Activated CD4-positive, alpha-beta memory T cell treated with anti-CD3 and anti-CD28 coated beads, Interleukin-2, amount 10 ng/mL, durations not matched to agents 7 days and 5 days (primary cell): Measurements from ENCODE around the gene MAD2L1BP. TPM values are rescaled to one million over a fixed set of nuclear protein-coding genes. Genes with fewer than 3 reads are reported as not detected.
"Not testable (repeated sequence)": the region's sequence is repeated elsewhere in the genome, so short reads cannot be mapped to it uniquely, and the experiment has no call there.

ENCODE experiments used
- CTCF ChIA-PET: fragments of 350-600 bp; sonication (Branson Sonifier 250); formaldehyde crosslinking; loops from one replicate; lab custom pipeline; 2021; ENCODE audit warnings: antibody characterized with exemption, inconsistent platforms; lab: Charles Lee
- POLR2A ChIA-PET: fragments of 350-600 bp; sonication (Branson Sonifier 250); formaldehyde crosslinking; loops from one replicate; lab custom pipeline; 2021; ENCODE audit warnings: antibody characterized with exemption; lab: Charles Lee
- DNase-seq: peaks from one replicate; pipeline ENCODE4 v3.0.0-alpha.2; 2020
- H3K27ac Mint-ChIP-seq: one replicate; pipeline ENCODE4 v1.8.0; 2021; ENCODE audit warnings: mild to moderate bottlenecking, mixed read lengths
- H3K27me3 Mint-ChIP-seq: one replicate; pipeline ENCODE4 v1.8.0; 2021; ENCODE audit warnings: mixed read lengths
- H3K36me3 Mint-ChIP-seq: one replicate; pipeline ENCODE4 v1.8.0; 2021; ENCODE audit warnings: low read depth, mixed read lengths
- H3K4me1 Mint-ChIP-seq: one replicate; pipeline ENCODE4 v1.8.0; 2021; ENCODE audit warnings: mixed read lengths
- H3K4me3 Mint-ChIP-seq: one replicate; pipeline ENCODE4 v1.8.0; 2021; ENCODE audit warnings: mild to moderate bottlenecking, mixed read lengths
- H3K9me3 Mint-ChIP-seq: one replicate; pipeline ENCODE4 v1.8.0; 2021; ENCODE audit warnings: mixed read lengths
- total RNA-seq, 2 experiments: library from RNA; stranded (reverse); gene quantifications; one replicate each; pipeline ENCODE4 v1.2.3, GENCODE V29; 2021

Gene MAD2L1BP
- total RNA-seq, 2 experiments from 2014 or later: 40.4 to 41.8 TPM

- Mint-ChIP-seq H3K27me3 (peaks cover 2% of the 10 kb centered on the region), H3K27ac (no peak overlapping the region), H3K4me1 (peaks cover 9% of the 10 kb centered on the region), H3K4me3 (no peak overlapping the region), H3K9me3 (no peaks in the 10 kb centered on the region), H3K36me3 (peaks cover 5% of the 10 kb centered on the region)
- ChIA-PET POLR2A (interaction anchor here (2.1 kb wide), 1 partner anchor 18 kb away, joined by 7 read pairs; the partner anchor contains the start of gene GTPBP2), CTCF (interaction anchor here (1.7 kb wide), 1 partner anchor 122 kb away, joined by 3 read pairs; the partner anchor contains the start of gene VEGFA)
- no peak for DNase-seq
These were observed 12.0 kb downstream of the MAD2L1BP start for GRCh38 chr6:43647613-43648012.

GRCh38 chr6:43648248-43648647 lies 12.6 kb downstream of the MAD2L1BP start:
- POLR2A ChIA-PET: interaction anchor here (2.1 kb wide), 1 partner anchor 18 kb away, joined by 7 read pairs; the partner anchor contains the start of gene GTPBP2
- H3K36me3 Mint-ChIP-seq: no peaks in the 10 kb centered on the region
- H3K4me1 Mint-ChIP-seq: peaks cover 9% of the 10 kb centered on the region
- H3K4me3 Mint-ChIP-seq: no peak overlapping the region
- no peak overlapping the region for H3K27ac Mint-ChIP-seq
- DNase-seq: no peak
- no peaks in the 10 kb centered on the region for H3K9me3 Mint-ChIP-seq
- CTCF ChIA-PET: interaction anchor here (1.7 kb wide), 1 partner anchor 122 kb away, joined by 3 read pairs; the partner anchor contains the start of gene VEGFA
- H3K27me3 Mint-ChIP-seq: peaks cover 2% of the 10 kb centered on the region

- H3K27me3 Mint-ChIP-seq, H3K27ac Mint-ChIP-seq, CTCF ChIA-PET, H3K36me3 Mint-ChIP-seq, H3K4me3 Mint-ChIP-seq, POLR2A ChIA-PET, H3K4me1 Mint-ChIP-seq, H3K9me3 Mint-ChIP-seq, DNase-seq: not testable (repeated sequence)
These were observed 17.2 kb downstream of the MAD2L1BP start for GRCh38 chr6:43652822-43653221.

DNA sequence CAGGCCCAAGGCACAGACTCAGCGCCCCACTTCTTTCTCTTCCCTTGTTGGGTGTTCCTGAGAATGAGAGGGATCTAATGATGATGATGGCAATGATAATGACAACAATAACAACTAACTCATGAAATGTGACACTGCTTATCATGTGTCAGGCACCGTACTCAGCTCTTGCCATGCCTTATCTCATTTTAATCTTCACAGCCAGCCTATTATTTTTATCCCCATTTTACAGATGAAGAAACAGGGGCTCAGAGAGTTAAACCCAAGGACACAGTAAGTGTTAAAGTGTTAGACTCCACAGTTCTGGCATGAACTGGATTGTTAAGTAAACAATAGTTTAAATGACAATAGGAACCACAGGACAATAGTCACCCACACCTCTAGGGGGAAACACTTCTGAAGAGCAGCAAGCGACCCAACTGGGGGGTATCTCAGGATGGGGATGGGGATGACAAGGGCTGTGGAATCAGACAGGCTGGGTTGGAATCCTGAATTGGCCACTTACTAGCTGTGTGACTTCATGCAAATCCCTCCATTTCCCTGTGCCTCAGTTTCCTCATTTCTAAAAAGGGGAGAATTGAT lies 21.7 kb downstream of the MAD2L1BP start:
- no peaks in the 10 kb centered on the region for H3K36me3 Mint-ChIP-seq
- H3K9me3 Mint-ChIP-seq: peaks cover 4% of the 10 kb centered on the region
- CTCF ChIA-PET: no interaction called here
- H3K4me3 Mint-ChIP-seq: no peak overlapping the region
- DNase-seq: no peak
- H3K4me1 Mint-ChIP-seq: peaks cover 7% of the 10 kb centered on the region
- no peak overlapping the region for H3K27ac Mint-ChIP-seq
- peaks cover 9% of the 10 kb centered on the region for H3K27me3 Mint-ChIP-seq
- POLR2A ChIA-PET: interaction anchor here (1.6 to 1.7 kb wide), 2 partner anchors 14 to 28 kb away, joined by 3 to 4 read pairs; partner anchors contain the start of gene GTPBP2

GRCh38 chr6:43658161-43658560 lies 22.5 kb downstream of the MAD2L1BP start:
- peaks cover 9% of the 10 kb centered on the region for H3K27me3 Mint-ChIP-seq
- H3K36me3 Mint-ChIP-seq: no peaks in the 10 kb centered on the region
- no peak overlapping the region for H3K4me3 Mint-ChIP-seq
- ChIA-PET CTCF (no interaction called here), POLR2A (no interaction called here)
- peaks cover 13% of the 10 kb centered on the region for H3K4me1 Mint-ChIP-seq
- peaks cover 4% of the 10 kb centered on the region for H3K9me3 Mint-ChIP-seq
- no peak overlapping the region for H3K27ac Mint-ChIP-seq
- no peak for DNase-seq

- H3K4me3 Mint-ChIP-seq, H3K9me3 Mint-ChIP-seq, DNase-seq, H3K27ac Mint-ChIP-seq, H3K36me3 Mint-ChIP-seq: not testable (repeated sequence)
- CTCF ChIA-PET: interaction anchor here (0.6 to 1.4 kb wide), 2 partner anchors 106 to 571 kb away, joined by 3 to 8 read pairs; no protein-coding TSS in a partner anchor
- Mint-ChIP-seq H3K4me1 (peaks cover 20% of the 10 kb centered on the region), H3K27me3 (peaks cover 16% of the 10 kb centered on the region)
- POLR2A ChIA-PET: interaction anchor here (1.8 kb wide), 1 partner anchor 33 kb away, joined by 7 read pairs; the partner anchor contains the start of gene GTPBP2
These were observed 27.3 kb downstream of the MAD2L1BP start for GRCh38 chr6:43662948-43663347.

GRCh38 chr6:43665376-43665775 lies 29.7 kb downstream of the MAD2L1BP start:
- ChIA-PET POLR2A (interaction anchor here (1.0 to 3.4 kb wide), 4 partner anchors 9 to 410 kb away, joined by 3 to 10 read pairs (median 4); partner anchors contain the start of gene MAD2L1BP), CTCF (interaction anchor here (1.2 to 2.3 kb wide), 3 partner anchors 12 to 414 kb away, joined by 3 to 15 read pairs (median 11); partner anchors contain the start of gene MAD2L1BP)
- no peak for DNase-seq
- H3K4me3 Mint-ChIP-seq: no peak overlapping the region
- H3K4me1 Mint-ChIP-seq: peaks cover 45% of the 10 kb centered on the region
- H3K27ac Mint-ChIP-seq: no peak overlapping the region
- H3K27me3 Mint-ChIP-seq: peaks cover 12% of the 10 kb centered on the region
- peaks cover 4% of the 10 kb centered on the region for H3K36me3 Mint-ChIP-seq
- H3K9me3 Mint-ChIP-seq: peaks cover 4% of the 10 kb centered on the region

- ChIA-PET CTCF (interaction anchor here (0.5 to 3.6 kb wide), 10 partner anchors 13 to 413 kb away, joined by 3 to 22 read pairs (median 8); partner anchors contain the start of genes MAD2L1BP, MRPS18A and VEGFA), POLR2A (interaction anchor here (0.7 to 3.4 kb wide), 5 partner anchors 10 to 409 kb away, joined by 3 to 10 read pairs (median 4); partner anchors contain the start of genes GTPBP2 and MAD2L1BP)
- no peak overlapping the region for H3K27ac Mint-ChIP-seq
- H3K27me3 Mint-ChIP-seq: peaks cover 7% of the 10 kb centered on the region
- DNase-seq: no peak
- H3K9me3 Mint-ChIP-seq: no peaks in the 10 kb centered on the region
- H3K4me1 Mint-ChIP-seq: peaks cover 54% of the 10 kb centered on the region
- peaks cover 11% of the 10 kb centered on the region for H3K36me3 Mint-ChIP-seq
- no peak overlapping the region for H3K4me3 Mint-ChIP-seq
These were observed 30.7 kb downstream of the MAD2L1BP start for GRCh38 chr6:43666196-43666920.

DNA sequence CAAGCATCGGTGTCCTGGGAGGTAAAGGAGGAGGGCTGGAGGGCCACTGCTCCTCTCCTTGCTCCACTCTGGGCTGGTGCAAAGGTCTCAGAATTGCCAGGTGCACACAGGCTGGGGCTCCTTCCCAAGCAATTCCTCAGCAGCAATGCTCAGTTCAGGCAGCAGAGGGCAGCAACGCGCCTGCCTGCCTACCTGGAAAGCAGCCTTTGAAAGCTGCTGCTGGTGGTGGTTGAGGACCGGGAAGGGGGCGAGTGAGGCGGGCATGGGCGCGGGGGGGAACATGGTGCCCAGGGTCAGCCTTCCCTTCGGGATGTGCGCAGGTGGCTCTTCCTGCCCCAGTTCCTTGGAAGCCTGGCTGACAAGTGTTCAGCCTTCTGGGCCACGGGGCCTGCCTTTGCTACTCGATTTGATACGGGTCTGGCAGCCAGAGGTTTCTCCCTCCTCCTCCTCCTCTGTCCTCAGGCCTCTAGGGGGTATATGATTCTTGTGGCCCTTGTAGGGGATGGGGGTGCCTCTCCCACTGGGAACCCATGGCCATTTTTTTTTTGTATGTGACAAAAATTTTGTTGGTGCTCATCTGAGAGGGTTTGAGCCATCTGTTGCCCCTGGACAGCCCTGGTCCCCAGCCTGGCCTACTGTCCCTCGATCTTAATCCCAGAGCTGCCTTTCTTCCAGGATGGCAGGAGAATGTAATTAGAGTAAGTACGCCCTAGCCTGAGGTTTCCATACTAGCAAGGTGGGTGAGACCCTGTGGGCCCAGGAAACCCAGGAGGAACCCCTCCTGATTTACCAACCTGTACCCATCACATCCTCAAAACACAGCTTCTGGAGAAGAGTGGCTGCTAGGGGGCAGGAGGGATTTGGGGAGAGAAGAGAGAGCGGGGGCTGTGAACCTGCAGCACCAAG lies 31.9 kb downstream of the MAD2L1BP start:
- peaks cover 46% of the 10 kb centered on the region for H3K4me1 Mint-ChIP-seq
- CTCF ChIA-PET: interaction anchor here (0.8 to 3.7 kb wide), 23 partner anchors 10 to 411 kb away, joined by 3 to 22 read pairs (median 4); partner anchors contain the start of genes GTPBP2, MAD2L1BP, MRPS18A and VEGFA
- H3K27me3 Mint-ChIP-seq: peaks cover 7% of the 10 kb centered on the region
- peak; percentile 82 for DNase-seq
- no peak overlapping the region for H3K4me3 Mint-ChIP-seq
- H3K36me3 Mint-ChIP-seq: peaks cover 19% of the 10 kb centered on the region
- H3K27ac Mint-ChIP-seq: no peak overlapping the region
- no peaks in the 10 kb centered on the region for H3K9me3 Mint-ChIP-seq
- POLR2A ChIA-PET: interaction anchor here (0.6 to 1.4 kb wide), 5 partner anchors 31 to 412 kb away, joined by 3 to 9 read pairs (median 3); partner anchors contain the start of gene GTPBP2

GRCh38 chr6:43668151-43669028 lies 32.8 kb downstream of the MAD2L1BP start:
- Mint-ChIP-seq H3K36me3 (peaks cover 22% of the 10 kb centered on the region), H3K27ac (peak overlapping the region; percentile 49), H3K4me1 (peaks cover 41% of the 10 kb centered on the region), H3K4me3 (no peak overlapping the region), H3K27me3 (peaks cover 7% of the 10 kb centered on the region), H3K9me3 (no peaks in the 10 kb centered on the region)
- DNase-seq: peak; percentile 53
- ChIA-PET CTCF (interaction anchor here (0.8 to 3.7 kb wide), 19 partner anchors 9 to 410 kb away, joined by 3 to 22 read pairs (median 4); partner anchors contain the start of genes GTPBP2, MRPS18A and VEGFA), POLR2A (interaction anchor here (1.1 to 2.2 kb wide), 4 partner anchors 12 to 39 kb away, joined by 3 to 9 read pairs (median 4); partner anchors contain the start of gene GTPBP2)
